Endodermal cell (in vitro differentiated cells): ENCODE data around the gene CFP. TPM values are rescaled to one million over a fixed set of nuclear protein-coding genes. Genes with fewer than 3 reads are reported as not detected.

Experiments
- DNase-seq: peaks from one replicate; pipeline ENCODE4 v3.0.0-alpha.2; 2017
- H3K27ac ChIP-seq: 2 replicates; pipeline ENCODE4 v1.5.1; 2013; ENCODE audit warnings: mild to moderate bottlenecking, low read depth, low read length, moderate library complexity
- H3K27me3 ChIP-seq: 2 replicates; pipeline ENCODE4 v1.6.1; 2013; ENCODE audit warnings: mild to moderate bottlenecking, low read length, moderate library complexity; ENCODE audit not compliant: insufficient read depth, control insufficient read depth, poor library complexity, severe bottlenecking
- H3K36me3 ChIP-seq: 2 replicates; pipeline ENCODE4 v1.7.0; 2013; ENCODE audit warnings: mild to moderate bottlenecking, low read length, moderate library complexity; ENCODE audit not compliant: control insufficient read depth, insufficient read depth
- H3K4me1 ChIP-seq: one replicate; pipeline ENCODE4 v1.7.0; 2013; ENCODE audit warnings: low read length; ENCODE audit not compliant: control insufficient read depth, insufficient read depth
- H3K4me3 ChIP-seq: 2 replicates; pipeline ENCODE4 v1.5.1; 2013; ENCODE audit warnings: mild to moderate bottlenecking, low read length, moderate library complexity
- H3K9ac ChIP-seq: 2 replicates; pipeline ENCODE4 v1.6.1; 2013; ENCODE audit warnings: mild to moderate bottlenecking, low read length, moderate library complexity; ENCODE audit not compliant: poor library complexity, severe bottlenecking; ENCODE audit errors: extremely low read depth
- H3K9me3 ChIP-seq: 2 replicates; pipeline ENCODE4 v1.6.1; 2013; ENCODE audit warnings: mild to moderate bottlenecking, low read length, moderate library complexity; ENCODE audit not compliant: control insufficient read depth
- H3K27ac Mint-ChIP-seq: 2 replicates; pipeline ENCODE4 v1.8.0; 2020; ENCODE audit warnings: mixed read lengths
- H3K27me3 Mint-ChIP-seq: 2 replicates; pipeline ENCODE4 v1.8.0; 2021; ENCODE audit warnings: mild to moderate bottlenecking, mixed read lengths; ENCODE audit not compliant: insufficient read depth
- H3K36me3 Mint-ChIP-seq: 2 replicates; pipeline ENCODE4 v1.8.0; 2020; ENCODE audit warnings: low read depth, mixed read lengths
- H3K4me1 Mint-ChIP-seq: 2 replicates; pipeline ENCODE4 v1.8.0; 2020; ENCODE audit warnings: mixed read lengths
- H3K4me3 Mint-ChIP-seq: 2 replicates; pipeline ENCODE4 v1.8.0; 2020; ENCODE audit warnings: mild to moderate bottlenecking, moderate library complexity, mixed read lengths
- H3K9me3 Mint-ChIP-seq: 2 replicates; pipeline ENCODE4 v1.8.0; 2020; ENCODE audit warnings: mild to moderate bottlenecking, mixed read lengths
- CTCF ChIP-seq: fragments of 200-600 bp; sonication (generic); conservative IDR thresholded peaks from 2 replicates; pipeline ENCODE4 v1.5.0; 2021; ENCODE audit warnings: antibody characterized with exemption, mild to moderate bottlenecking
- WGBS, 2 experiments: methylation state at CpG; one replicate each; pipeline versions ENCODE4 v1.1.5 to v1.1.7; 2013; ENCODE audit warnings: missing lambda C conversion rate in 2 of 2, mixed read lengths in 1 of 2; ENCODE audit not compliant: insufficient coverage in 1 of 2, insufficient read length in 1 of 2; 5-methylcytosine and 5-hydroxymethylcytosine counted together
- total RNA-seq, 2 donors: library from RNA; stranded (reverse); fragmentation: NEBNext Ultra II Directional in 1 of 2; extraction: Animal tissue kit (Norgen Biotek cat#: 25700) in 1 of 2; gene quantifications; 2 replicates in 1 of 2; 3 replicates in 1 of 2; pipeline ENCODE4 v1.2.1, GENCODE V29; 2021

CFP gene
- total RNA-seq, 2 donors from 2014 or later: 3.2 to 4.6 TPM

GRCh38 chrX:47628982-47629381 is 748 bp downstream of the CFP start:
- Histone ChIP-seq H3K9me3 (no peaks in the 10 kb centered on the region), H3K9ac (no peak overlapping the region), H3K27me3 (no peaks in the 10 kb centered on the region), H3K36me3 (no peaks in the 10 kb centered on the region), H3K27ac (no peak overlapping the region), H3K4me1 (no peaks in the 10 kb centered on the region), H3K4me3 (no peak overlapping the region)
- Mint-ChIP-seq H3K27me3 (no peaks in the 10 kb centered on the region), H3K36me3 (no peaks in the 10 kb centered on the region), H3K27ac (peak overlapping the region; percentile 75), H3K9me3 (peaks cover 59% of the 10 kb centered on the region), H3K4me1 (peaks cover 13% of the 10 kb centered on the region), H3K4me3 (no peak overlapping the region)
- WGBS, 2 experiments: 86 to 91% methylated on average over 1 of the region's 1 CpG
- peak; percentile 71 for DNase-seq
- TF ChIP-seq CTCF: peak; percentile 52

GRCh38 chrX:47625365-47625764 is 4.4 kb downstream of the CFP start:
- Mint-ChIP-seq H3K4me3 (no peak overlapping the region), H3K9me3 (peaks cover 81% of the 10 kb centered on the region), H3K27ac (no peak overlapping the region), H3K4me1 (peaks cover 13% of the 10 kb centered on the region), H3K36me3 (no peaks in the 10 kb centered on the region), H3K27me3 (peaks cover 15% of the 10 kb centered on the region)
- DNase-seq: no peak
- no peaks in the 10 kb centered on the region for H3K27me3 ChIP-seq
- H3K4me1 ChIP-seq: no peaks in the 10 kb centered on the region
- 89% methylated on average over 2 of the region's 2 CpGs; no CpG with 5 or more reads in 1 of the 2 experiments for WGBS, 2 experiments
- H3K9ac ChIP-seq: no peak overlapping the region
- H3K27ac ChIP-seq: no peak overlapping the region
- H3K9me3 ChIP-seq: no peaks in the 10 kb centered on the region
- H3K36me3 ChIP-seq: no peaks in the 10 kb centered on the region
- TF ChIP-seq CTCF: no peak
- no peak overlapping the region for H3K4me3 ChIP-seq

- no peak overlapping the region for H3K27ac Mint-ChIP-seq
- H3K4me3 ChIP-seq: peak overlapping the region; percentile 69
Measured at GRCh38 chrX:47623540-47624027, 6.1 kb downstream of the CFP start.

More at GRCh38 chrX:47623540-47624027, 6.1 kb downstream of the CFP start:
- Mint-ChIP-seq H3K9me3 (peaks cover 78% of the 10 kb centered on the region), H3K4me1 (peaks cover under 1% of the 10 kb centered on the region), H3K27me3 (peaks cover 25% of the 10 kb centered on the region), H3K36me3 (no peaks in the 10 kb centered on the region), H3K4me3 (peak overlapping the region; percentile 53)
- Histone ChIP-seq H3K9ac (no peak overlapping the region), H3K9me3 (no peaks in the 10 kb centered on the region), H3K27ac (no peak overlapping the region), H3K27me3 (no peaks in the 10 kb centered on the region), H3K4me1 (no peaks in the 10 kb centered on the region), H3K36me3 (no peaks in the 10 kb centered on the region)
- DNase-seq: peak; percentile 94
- 0 to 3% methylated on average over 2 to 33 of the region's 35 CpGs for WGBS, 2 experiments
- no peak for TF ChIP-seq CTCF
